Erythroblast (primary cell): ENCODE data around the gene NXPH4.
A peak's percentile ranks its signal among the peaks of the same experiment; 100 is the strongest.

ENCODE experiments used
- DNase-seq, 2 experiments: peaks; one replicate each; lab custom pipeline; 2025; lab: John Stamatoyannopoulos, UW
- GATA1 ChIP-seq: IDR thresholded peaks from 2 replicates; pipeline ENCODE4 v1.6.1; 2011; ENCODE audit warnings: low read depth, mild to moderate bottlenecking, control low read depth, low read length, moderate library complexity
- POLR2A ChIP-seq: IDR thresholded peaks from 2 replicates; pipeline ENCODE4 v1.6.1; 2011; ENCODE audit warnings: mild to moderate bottlenecking, low read length

The NXPH4 gene

GRCh38 chr12:57230381-57231155 lies 14.0 kb downstream of the NXPH4 start:
- TF ChIP-seq GATA1 (no peak), POLR2A (no peak)
- DNase-seq = no peak

GRCh38 chr12:57231276-57232021 lies 14.9 kb downstream of the NXPH4 start:
- TF ChIP-seq POLR2A = no peak
- TF ChIP-seq GATA1 = no peak
- DNase-seq = no peak

- DNase-seq = no peak
- no peak for TF ChIP-seq GATA1
- no peak for TF ChIP-seq POLR2A
Measured at GRCh38 chr12:57232156-57232756, 15.7 kb downstream of the NXPH4 start.

GRCh38 chr12:57233357-57234232 lies 17.0 kb downstream of the NXPH4 start:
- DNase-seq = no peak
- TF ChIP-seq GATA1 (no peak), POLR2A (no peak)

GRCh38 chr12:57234233-57234570 lies 17.6 kb downstream of the NXPH4 start:
- no peak for DNase-seq
- TF ChIP-seq POLR2A (no peak), GATA1 (no peak)

- DNase-seq = no peak
Measured at GRCh38 chr12:57234571-57235016, 18.0 kb downstream of the NXPH4 start.

GRCh38 chr12:57235017-57235727 lies 18.6 kb downstream of the NXPH4 start:
- no peak for DNase-seq
- TF ChIP-seq POLR2A = no peak
- no peak for TF ChIP-seq GATA1

More at GRCh38 chr12:57234571-57235016, 18.0 kb downstream of the NXPH4 start:
- TF ChIP-seq GATA1 (no peak), POLR2A (no peak)

- DNase-seq = no peak
- no peak for TF ChIP-seq GATA1
- peak; percentile 15 for TF ChIP-seq POLR2A
Measured at GRCh38 chr12:57235728-57236131, 19.1 kb downstream of the NXPH4 start.

- TF ChIP-seq POLR2A (no peak), GATA1 (no peak)
- peak in 1 of 2 experiments; percentile 38 for DNase-seq
Measured at GRCh38 chr12:57236201-57236924, 19.8 kb downstream of the NXPH4 start.

- TF ChIP-seq POLR2A (no peak), GATA1 (no peak)
- peak; percentile 26 to 38 for DNase-seq
Measured at GRCh38 chr12:57236925-57237595, 20.5 kb downstream of the NXPH4 start.

- no peak for TF ChIP-seq GATA1
- no peak for TF ChIP-seq POLR2A
Measured at GRCh38 chr12:57237596-57237931, 21.0 kb downstream of the NXPH4 start.

More at GRCh38 chr12:57237596-57237931, 21.0 kb downstream of the NXPH4 start:
- no peak for DNase-seq
